ENCODE data around the gene SCN9A.
"Not testable (repeated sequence)": the region's sequence is repeated elsewhere in the genome, so short reads cannot be mapped to it uniquely, and the experiment has no call there.

SCN9A gene

GRCh38 chr2:166375736-166376487, at the start of gene SCN9A:
Gene SCN9A, minus strand, starts transcription at chr2:166375944. Its CDS starts 64,188 bp downstream, at chr2:166311756.
- DNase-seq (ENCODE audit: low spot score), result peak; percentile 23

GRCh38 chr2:166424841-166425240, 49.1 kb upstream of the SCN9A start:
- no peak for DNase-seq (ENCODE audit: low spot score)

- no peak for DNase-seq (ENCODE audit: low spot score)
These were observed 43.8 kb upstream of the SCN9A start for GRCh38 chr2:166419616-166419934.

GRCh38 chr2:166418853-166419615, 43.3 kb upstream of the SCN9A start:
- no peak for DNase-seq (ENCODE audit: low spot score)

GRCh38 chr2:166417669-166418068, 41.9 kb upstream of the SCN9A start:
- DNase-seq (ENCODE audit: low spot score), result no peak

GRCh38 chr2:166413255-166413654, 37.5 kb upstream of the SCN9A start:
- DNase-seq (ENCODE audit: low spot score), result no peak

GRCh38 chr2:166411473-166412230, 35.9 kb upstream of the SCN9A start:
- DNase-seq (ENCODE audit: low spot score), result peak; percentile 39

GRCh38 chr2:166410828-166411472, 35.2 kb upstream of the SCN9A start:
- peak; percentile 28 for DNase-seq (ENCODE audit: low spot score)

GRCh38 chr2:166407746-166408145, 32.0 kb upstream of the SCN9A start:
- DNase-seq (ENCODE audit: low spot score), result not testable (repeated sequence)

GRCh38 chr2:166406374-166406773, 30.6 kb upstream of the SCN9A start:
- no peak for DNase-seq (ENCODE audit: low spot score)

- DNase-seq (ENCODE audit: low spot score), result no peak
These were observed 29.8 kb upstream of the SCN9A start for GRCh38 chr2:166405569-166405926.

GRCh38 chr2:166404831-166405568, 29.3 kb upstream of the SCN9A start:
- no peak for DNase-seq (ENCODE audit: low spot score)

- DNase-seq (ENCODE audit: low spot score), result no peak
These were observed 18.5 kb upstream of the SCN9A start for GRCh38 chr2:166394245-166394644.

GRCh38 chr2:166393008-166393407, 17.3 kb upstream of the SCN9A start:
- DNase-seq (ENCODE audit: low spot score), result no peak

- peak; percentile 29 for DNase-seq (ENCODE audit: low spot score)
These were observed 12.8 kb upstream of the SCN9A start for GRCh38 chr2:166388481-166389070.

- DNase-seq (ENCODE audit: low spot score), result no peak
These were observed 9.6 kb upstream of the SCN9A start for GRCh38 chr2:166385313-166385712.

GRCh38 chr2:166384774-166385173, 9.0 kb upstream of the SCN9A start:
- peak; percentile 28 for DNase-seq (ENCODE audit: low spot score)

GRCh38 chr2:166382448-166382847, 6.7 kb upstream of the SCN9A start:
- DNase-seq (ENCODE audit: low spot score), result no peak

GRCh38 chr2:166380615-166381014, 4.9 kb upstream of the SCN9A start:
- no peak for DNase-seq (ENCODE audit: low spot score)

GRCh38 chr2:166376873-166377272, 1.1 kb upstream of the SCN9A start:
- DNase-seq (ENCODE audit: low spot score), result no peak

- DNase-seq (ENCODE audit: low spot score), result no peak
These were observed 714 bp upstream of the SCN9A start for GRCh38 chr2:166376488-166376828.
